Panc1 (cell line): ENCODE results near the gene SERPINB2.

ENCODE experiments used
- CTCF ChIP-seq: fragments of 450-650 bp; IDR thresholded peaks from 2 replicates; pipeline ENCODE4 v1.5.1; 2017; ENCODE audit warnings: mild to moderate bottlenecking
- POLR2AphosphoS5 ChIP-seq: IDR thresholded peaks from 2 replicates; pipeline ENCODE4 v1.6.1; 2012; ENCODE audit warnings: mild to moderate bottlenecking, low read depth, low read length, moderate library complexity
- REST ChIP-seq, 2 experiments: IDR thresholded peaks; 2 replicates each; pipeline ENCODE4 v1.6.1; 2011 to 2012; ENCODE audit warnings: low read depth in 2 of 2, control low read depth in 1 of 2, low read length in 1 of 2, mild to moderate bottlenecking in 1 of 2, moderate library complexity in 1 of 2; ENCODE audit not compliant: insufficient read depth in 1 of 2

GRCh38 chr18:63928331-63928730 lies 40.8 kb downstream of the SERPINB2 start:
- TF ChIP-seq CTCF = no peak
- no peak for TF ChIP-seq REST (IDR thresholded peaks at IDR 0.05; ENCODE audit: insufficient read depth in 1 of 2, low read depth in 2 of 2, low read length in 1 of 2)
- no peak for TF ChIP-seq POLR2AphosphoS5
